HepG2 (cell line): ENCODE data around the gene RABL6. TPM values are rescaled to one million over a fixed set of nuclear protein-coding genes. Genes with fewer than 3 reads are reported as not detected.
A peak's percentile ranks its signal among the peaks of the same experiment; 100 is the strongest.

Source experiments
- KDM4B ChIP-seq: sonication (generic); formaldehyde crosslinking; IDR thresholded peaks from 2 replicates; pipeline ENCODE4 v1.4.0; 2020; ENCODE audit warnings: missing genetic modification reagents
- SNAI1 ChIP-seq: sonication (generic); formaldehyde crosslinking; IDR thresholded peaks from 2 replicates; pipeline ENCODE4 v1.5.0; 2020; ENCODE audit warnings: mild to moderate bottlenecking, missing genetic modification reagents, borderline replicate concordance
- ZFP37 ChIP-seq: sonication (generic); formaldehyde crosslinking; IDR thresholded peaks from 2 replicates; pipeline ENCODE4 v1.4.0; 2020; ENCODE audit warnings: missing genetic modification reagents, borderline replicate concordance
- ZNF260 ChIP-seq: sonication (generic); formaldehyde crosslinking; IDR thresholded peaks from 2 replicates; pipeline ENCODE4 v1.4.0; 2020; ENCODE audit warnings: missing genetic modification reagents, low read depth, mild to moderate bottlenecking, borderline replicate concordance
- ZNF720 ChIP-seq: sonication (generic); formaldehyde crosslinking; IDR thresholded peaks from 2 replicates; pipeline ENCODE4 v1.4.0; 2020; ENCODE audit warnings: missing genetic modification reagents
- ZNF749 ChIP-seq: sonication (generic); formaldehyde crosslinking; IDR thresholded peaks from 2 replicates; pipeline ENCODE4 v1.8.0; 2022; ENCODE audit warnings: mild to moderate bottlenecking, missing genetic modification reagents, moderate library complexity, borderline replicate concordance
- ZSCAN31 ChIP-seq: sonication (generic); formaldehyde crosslinking; IDR thresholded peaks from 2 replicates; pipeline ENCODE4 v1.5.0; 2020; ENCODE audit warnings: low read depth, mild to moderate bottlenecking, missing genetic modification reagents
- polyA plus RNA-seq, 8 experiments: library from polyadenylated mRNA; depleted of rRNA in 3 of 8; stranded (reverse) in 7 of 8; unstranded in 1 of 8; fragments of >200 nt; fragmentation: Illumina TruSeq in 4 of 8; extraction: Trizol in 4 of 8; gene quantifications; 2 replicates each; pipeline versions ENCODE4 v1.2.1 to v1.2.3, GENCODE V29; 2011 to 2016; ENCODE audit warnings: low read depth in 4 of 8, missing spikeins in 1 of 8, mixed read lengths in 1 of 8; ENCODE audit not compliant: insufficient read depth in 1 of 8
- total RNA-seq, 5 experiments: library from RNA; depleted of rRNA; stranded (reverse); fragments of >200 nt; fragmentation: Illumina TruSeq; extraction: Trizol; gene quantifications; 2 replicates each; pipeline ENCODE4 v1.2.3, GENCODE V29; 2016; ENCODE audit warnings: low read depth in 1 of 5
- TF ChIP-seq, protein P1 (sequence below): sonication (generic); formaldehyde crosslinking; IDR thresholded peaks from 2 replicates; pipeline ENCODE4 v1.8.0; 2022; ENCODE audit warnings: missing genetic modification reagents, mild to moderate bottlenecking, moderate library complexity, borderline replicate concordance
- TF ChIP-seq, protein P2 (sequence below): fragments of 450-650 bp; IDR thresholded peaks from 2 replicates; pipeline ENCODE4 v1.6.1; 2017; ENCODE audit warnings: mild to moderate bottlenecking
- TF ChIP-seq, protein P3 (sequence below): sonication (generic); formaldehyde crosslinking; IDR thresholded peaks from 2 replicates; pipeline ENCODE4 v1.8.1; 2023; ENCODE audit warnings: mild to moderate bottlenecking, inconsistent platforms, moderate library complexity, missing genetic modification reagents, borderline replicate concordance
- TF ChIP-seq, protein P4 (sequence below): IDR thresholded peaks from 2 replicates; pipeline ENCODE4 v1.6.1; 2012; ENCODE audit warnings: inconsistent platforms
- TF ChIP-seq, protein P5 (sequence below): sonication (generic); formaldehyde crosslinking; IDR thresholded peaks from 2 replicates; pipeline ENCODE4 v1.4.0; 2020; ENCODE audit warnings: mild to moderate bottlenecking, missing genetic modification reagents
- TF ChIP-seq, protein P6 (sequence below): sonication (generic); formaldehyde crosslinking; IDR thresholded peaks from 2 replicates; pipeline ENCODE4 v1.8.0; 2022; ENCODE audit warnings: missing genetic modification reagents, mild to moderate bottlenecking, inconsistent platforms, borderline replicate concordance

RABL6 gene
- total and polyA plus RNA-seq, 2 of the 13 experiments (the other 11 are each of a cell fraction or from before 2014, with no cell fraction given): 81.5 to 125 TPM

DNA sequence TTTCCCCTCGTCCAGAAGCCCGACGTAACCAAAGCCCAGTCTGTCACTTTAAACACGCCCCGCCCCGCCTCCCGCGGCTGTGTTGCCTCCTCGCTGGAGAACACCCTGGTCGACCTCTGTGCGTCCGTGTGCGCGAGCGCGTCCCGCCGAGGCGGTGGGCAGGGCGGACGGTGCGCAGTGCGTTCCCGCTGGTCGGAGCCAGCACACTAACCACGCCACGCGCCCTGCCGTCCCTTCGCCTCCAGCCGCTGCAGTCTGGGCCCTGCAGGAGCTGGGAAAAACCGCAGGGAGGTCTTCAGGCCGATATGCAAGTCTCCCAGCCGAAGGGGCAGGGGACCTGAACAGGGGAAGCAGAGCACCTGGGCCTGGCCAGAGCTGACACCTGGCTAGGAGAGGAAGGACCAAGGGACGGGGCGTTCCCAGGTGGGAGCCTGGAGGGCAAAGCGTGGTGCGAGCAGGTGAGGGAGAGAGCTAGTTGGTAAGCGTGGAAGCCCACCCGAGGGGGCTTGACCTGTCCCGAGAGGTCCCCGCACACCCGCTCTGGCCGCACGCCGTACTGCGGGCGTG, 40.2 kb downstream of the RABL6 start (continued):
- TF ChIP-seq, protein P1, sequence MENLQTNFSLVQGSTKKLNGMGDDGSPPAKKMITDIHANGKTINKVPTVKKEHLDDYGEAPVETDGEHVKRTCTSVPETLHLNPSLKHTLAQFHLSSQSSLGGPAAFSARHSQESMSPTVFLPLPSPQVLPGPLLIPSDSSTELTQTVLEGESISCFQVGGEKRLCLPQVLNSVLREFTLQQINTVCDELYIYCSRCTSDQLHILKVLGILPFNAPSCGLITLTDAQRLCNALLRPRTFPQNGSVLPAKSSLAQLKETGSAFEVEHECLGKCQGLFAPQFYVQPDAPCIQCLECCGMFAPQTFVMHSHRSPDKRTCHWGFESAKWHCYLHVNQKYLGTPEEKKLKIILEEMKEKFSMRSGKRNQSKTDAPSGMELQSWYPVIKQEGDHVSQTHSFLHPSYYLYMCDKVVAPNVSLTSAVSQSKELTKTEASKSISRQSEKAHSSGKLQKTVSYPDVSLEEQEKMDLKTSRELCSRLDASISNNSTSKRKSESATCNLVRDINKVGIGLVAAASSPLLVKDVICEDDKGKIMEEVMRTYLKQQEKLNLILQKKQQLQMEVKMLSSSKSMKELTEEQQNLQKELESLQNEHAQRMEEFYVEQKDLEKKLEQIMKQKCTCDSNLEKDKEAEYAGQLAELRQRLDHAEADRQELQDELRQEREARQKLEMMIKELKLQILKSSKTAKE (CRISPR knock-in tag): peak; percentile 58; the same call in 1 of the 2 replicates
- no peak for TF ChIP-seq ZFP37 (CRISPR knock-in tag)
- TF ChIP-seq, protein P2, sequence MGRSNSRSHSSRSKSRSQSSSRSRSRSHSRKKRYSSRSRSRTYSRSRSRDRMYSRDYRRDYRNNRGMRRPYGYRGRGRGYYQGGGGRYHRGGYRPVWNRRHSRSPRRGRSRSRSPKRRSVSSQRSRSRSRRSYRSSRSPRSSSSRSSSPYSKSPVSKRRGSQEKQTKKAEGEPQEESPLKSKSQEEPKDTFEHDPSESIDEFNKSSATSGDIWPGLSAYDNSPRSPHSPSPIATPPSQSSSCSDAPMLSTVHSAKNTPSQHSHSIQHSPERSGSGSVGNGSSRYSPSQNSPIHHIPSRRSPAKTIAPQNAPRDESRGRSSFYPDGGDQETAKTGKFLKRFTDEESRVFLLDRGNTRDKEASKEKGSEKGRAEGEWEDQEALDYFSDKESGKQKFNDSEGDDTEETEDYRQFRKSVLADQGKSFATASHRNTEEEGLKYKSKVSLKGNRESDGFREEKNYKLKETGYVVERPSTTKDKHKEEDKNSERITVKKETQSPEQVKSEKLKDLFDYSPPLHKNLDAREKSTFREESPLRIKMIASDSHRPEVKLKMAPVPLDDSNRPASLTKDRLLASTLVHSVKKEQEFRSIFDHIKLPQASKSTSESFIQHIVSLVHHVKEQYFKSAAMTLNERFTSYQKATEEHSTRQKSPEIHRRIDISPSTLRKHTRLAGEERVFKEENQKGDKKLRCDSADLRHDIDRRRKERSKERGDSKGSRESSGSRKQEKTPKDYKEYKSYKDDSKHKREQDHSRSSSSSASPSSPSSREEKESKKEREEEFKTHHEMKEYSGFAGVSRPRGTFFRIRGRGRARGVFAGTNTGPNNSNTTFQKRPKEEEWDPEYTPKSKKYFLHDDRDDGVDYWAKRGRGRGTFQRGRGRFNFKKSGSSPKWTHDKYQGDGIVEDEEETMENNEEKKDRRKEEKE: no peak
- TF ChIP-seq, protein P3, sequence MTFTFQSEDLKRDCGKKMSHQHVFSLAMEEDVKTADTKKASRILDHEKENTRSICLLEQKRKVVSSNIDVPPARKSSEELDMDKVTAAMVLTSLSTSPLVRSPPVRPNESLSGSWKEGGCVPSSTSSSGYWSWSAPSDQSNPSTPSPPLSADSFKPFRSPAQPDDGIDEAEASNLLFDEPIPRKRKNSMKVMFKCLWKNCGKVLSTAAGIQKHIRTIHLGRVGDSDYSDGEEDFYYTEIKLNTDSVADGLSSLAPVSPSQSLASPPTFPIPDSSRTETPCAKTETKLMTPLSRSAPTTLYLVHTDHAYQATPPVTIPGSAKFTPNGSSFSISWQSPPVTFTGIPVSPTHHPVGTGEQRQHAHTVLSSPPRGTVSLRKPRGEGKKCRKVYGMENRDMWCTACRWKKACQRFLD (CRISPR knock-in tag): peak; percentile 84
- TF ChIP-seq, protein P4, sequence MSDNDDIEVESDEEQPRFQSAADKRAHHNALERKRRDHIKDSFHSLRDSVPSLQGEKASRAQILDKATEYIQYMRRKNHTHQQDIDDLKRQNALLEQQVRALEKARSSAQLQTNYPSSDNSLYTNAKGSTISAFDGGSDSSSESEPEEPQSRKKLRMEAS: no peak
- TF ChIP-seq ZNF749 (CRISPR knock-in tag): peak; percentile 78; the same call in 1 of the 2 replicates
- TF ChIP-seq, protein P5, sequence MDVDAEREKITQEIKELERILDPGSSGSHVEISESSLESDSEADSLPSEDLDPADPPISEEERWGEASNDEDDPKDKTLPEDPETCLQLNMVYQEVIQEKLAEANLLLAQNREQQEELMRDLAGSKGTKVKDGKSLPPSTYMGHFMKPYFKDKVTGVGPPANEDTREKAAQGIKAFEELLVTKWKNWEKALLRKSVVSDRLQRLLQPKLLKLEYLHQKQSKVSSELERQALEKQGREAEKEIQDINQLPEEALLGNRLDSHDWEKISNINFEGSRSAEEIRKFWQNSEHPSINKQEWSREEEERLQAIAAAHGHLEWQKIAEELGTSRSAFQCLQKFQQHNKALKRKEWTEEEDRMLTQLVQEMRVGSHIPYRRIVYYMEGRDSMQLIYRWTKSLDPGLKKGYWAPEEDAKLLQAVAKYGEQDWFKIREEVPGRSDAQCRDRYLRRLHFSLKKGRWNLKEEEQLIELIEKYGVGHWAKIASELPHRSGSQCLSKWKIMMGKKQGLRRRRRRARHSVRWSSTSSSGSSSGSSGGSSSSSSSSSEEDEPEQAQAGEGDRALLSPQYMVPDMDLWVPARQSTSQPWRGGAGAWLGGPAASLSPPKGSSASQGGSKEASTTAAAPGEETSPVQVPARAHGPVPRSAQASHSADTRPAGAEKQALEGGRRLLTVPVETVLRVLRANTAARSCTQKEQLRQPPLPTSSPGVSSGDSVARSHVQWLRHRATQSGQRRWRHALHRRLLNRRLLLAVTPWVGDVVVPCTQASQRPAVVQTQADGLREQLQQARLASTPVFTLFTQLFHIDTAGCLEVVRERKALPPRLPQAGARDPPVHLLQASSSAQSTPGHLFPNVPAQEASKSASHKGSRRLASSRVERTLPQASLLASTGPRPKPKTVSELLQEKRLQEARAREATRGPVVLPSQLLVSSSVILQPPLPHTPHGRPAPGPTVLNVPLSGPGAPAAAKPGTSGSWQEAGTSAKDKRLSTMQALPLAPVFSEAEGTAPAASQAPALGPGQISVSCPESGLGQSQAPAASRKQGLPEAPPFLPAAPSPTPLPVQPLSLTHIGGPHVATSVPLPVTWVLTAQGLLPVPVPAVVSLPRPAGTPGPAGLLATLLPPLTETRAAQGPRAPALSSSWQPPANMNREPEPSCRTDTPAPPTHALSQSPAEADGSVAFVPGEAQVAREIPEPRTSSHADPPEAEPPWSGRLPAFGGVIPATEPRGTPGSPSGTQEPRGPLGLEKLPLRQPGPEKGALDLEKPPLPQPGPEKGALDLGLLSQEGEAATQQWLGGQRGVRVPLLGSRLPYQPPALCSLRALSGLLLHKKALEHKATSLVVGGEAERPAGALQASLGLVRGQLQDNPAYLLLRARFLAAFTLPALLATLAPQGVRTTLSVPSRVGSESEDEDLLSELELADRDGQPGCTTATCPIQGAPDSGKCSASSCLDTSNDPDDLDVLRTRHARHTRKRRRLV (CRISPR knock-in tag): 0 out of 2 replicates have a peak, but pooled peaks have one; percentile 30
- TF ChIP-seq ZNF260 (CRISPR knock-in tag): no peak
- no peak for TF ChIP-seq KDM4B (CRISPR knock-in tag)
- no peak for TF ChIP-seq ZSCAN31 (CRISPR knock-in tag)
- TF ChIP-seq SNAI1: no peak
- TF ChIP-seq, protein P6, sequence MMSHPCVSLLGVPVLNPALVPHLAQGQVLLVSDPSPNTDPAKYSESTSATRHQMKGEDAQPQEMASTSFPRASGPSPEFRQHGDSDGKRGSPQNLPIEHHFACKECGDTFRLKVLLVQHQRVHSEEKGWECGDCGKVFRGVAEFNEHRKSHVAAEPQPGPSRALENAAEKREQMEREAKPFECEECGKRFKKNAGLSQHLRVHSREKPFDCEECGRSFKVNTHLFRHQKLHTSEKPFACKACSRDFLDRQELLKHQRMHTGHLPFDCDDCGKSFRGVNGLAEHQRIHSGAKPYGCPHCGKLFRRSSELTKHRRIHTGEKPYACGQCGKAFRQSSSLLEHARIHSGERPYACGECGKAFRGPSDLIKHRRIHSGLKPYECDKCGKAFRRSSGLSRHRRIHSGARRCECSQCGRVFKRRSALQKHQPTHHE: no peak
- TF ChIP-seq ZNF720: no peak
